Measurements from ENCODE around the gene CCNY.

CCNY gene

GRCh38 chr10:35447693-35448407 lies 111.5 kb downstream of the CCNY start:
- TF ChIP-seq CTCF (conservative IDR thresholded peaks at IDR 0.05; ENCODE audit: low read depth, low read length) = no peak
- no peak overlapping the region for H3K4me3 ChIP-seq (ENCODE audit: low read depth, low read length)
- peak; percentile 82 for DNase-seq (ENCODE audit: low read depth)

- TF ChIP-seq CTCF (conservative IDR thresholded peaks at IDR 0.05; ENCODE audit: low read depth, low read length) = no peak
- no peak overlapping the region for H3K4me3 ChIP-seq (ENCODE audit: low read depth, low read length)
- peak; percentile 48 for DNase-seq (ENCODE audit: low read depth)
These were observed 112.7 kb downstream of the CCNY start for GRCh38 chr10:35448687-35449662.

- TF ChIP-seq CTCF (conservative IDR thresholded peaks at IDR 0.05; ENCODE audit: low read depth, low read length) = no peak
These were observed 113.6 kb downstream of the CCNY start for GRCh38 chr10:35449944-35450343.

GRCh38 chr10:35451151-35452016 lies 115.1 kb downstream of the CCNY start:
- H3K4me3 ChIP-seq (ENCODE audit: low read depth, low read length) = no peak overlapping the region
- peak; percentile 35 for DNase-seq (ENCODE audit: low read depth)
- TF ChIP-seq CTCF (conservative IDR thresholded peaks at IDR 0.05; ENCODE audit: low read depth, low read length) = no peak

More at GRCh38 chr10:35449944-35450343, 113.6 kb downstream of the CCNY start:
- peak; percentile 53 for DNase-seq (ENCODE audit: low read depth)
- no peak overlapping the region for H3K4me3 ChIP-seq (ENCODE audit: low read depth, low read length)

- TF ChIP-seq CTCF (conservative IDR thresholded peaks at IDR 0.05; ENCODE audit: low read depth, low read length) = no peak
- no peak overlapping the region for H3K4me3 ChIP-seq (ENCODE audit: low read depth, low read length)
- no peak for DNase-seq (ENCODE audit: low read depth)
These were observed 115.9 kb downstream of the CCNY start for GRCh38 chr10:35452171-35452570.

- H3K4me3 ChIP-seq (ENCODE audit: low read depth, low read length) = no peak overlapping the region
- TF ChIP-seq CTCF (conservative IDR thresholded peaks at IDR 0.05; ENCODE audit: low read depth, low read length) = no peak
- no peak for DNase-seq (ENCODE audit: low read depth)
These were observed 116.5 kb downstream of the CCNY start for GRCh38 chr10:35452847-35453246.

All from choroid plexus epithelial cell (primary cell).